ENCODE results near the gene REXO5.

Gene REXO5

DNA sequence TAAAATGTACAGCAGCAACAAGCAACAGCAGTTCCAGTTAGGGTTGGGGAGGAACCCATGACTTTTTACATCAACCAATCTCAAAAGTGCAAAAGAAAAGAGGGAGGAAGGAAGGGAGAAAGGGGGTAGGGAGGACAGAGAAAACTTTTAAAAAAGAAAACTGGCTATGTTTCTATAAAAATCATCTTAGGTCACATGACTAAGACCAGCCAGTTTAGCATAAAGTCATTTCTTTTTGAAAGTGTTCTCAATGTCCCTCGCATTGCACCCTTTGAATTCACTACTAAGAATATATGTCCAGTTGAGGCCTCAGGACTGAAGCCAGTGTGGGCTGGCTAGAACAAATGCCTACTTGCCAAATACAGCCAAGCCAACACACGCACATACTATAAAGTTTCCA lies 64.9 kb downstream of the REXO5 start:
- FAIRE-seq (no peak), DNase-seq (ENCODE audit: low spot score) (no peak)

DNA sequence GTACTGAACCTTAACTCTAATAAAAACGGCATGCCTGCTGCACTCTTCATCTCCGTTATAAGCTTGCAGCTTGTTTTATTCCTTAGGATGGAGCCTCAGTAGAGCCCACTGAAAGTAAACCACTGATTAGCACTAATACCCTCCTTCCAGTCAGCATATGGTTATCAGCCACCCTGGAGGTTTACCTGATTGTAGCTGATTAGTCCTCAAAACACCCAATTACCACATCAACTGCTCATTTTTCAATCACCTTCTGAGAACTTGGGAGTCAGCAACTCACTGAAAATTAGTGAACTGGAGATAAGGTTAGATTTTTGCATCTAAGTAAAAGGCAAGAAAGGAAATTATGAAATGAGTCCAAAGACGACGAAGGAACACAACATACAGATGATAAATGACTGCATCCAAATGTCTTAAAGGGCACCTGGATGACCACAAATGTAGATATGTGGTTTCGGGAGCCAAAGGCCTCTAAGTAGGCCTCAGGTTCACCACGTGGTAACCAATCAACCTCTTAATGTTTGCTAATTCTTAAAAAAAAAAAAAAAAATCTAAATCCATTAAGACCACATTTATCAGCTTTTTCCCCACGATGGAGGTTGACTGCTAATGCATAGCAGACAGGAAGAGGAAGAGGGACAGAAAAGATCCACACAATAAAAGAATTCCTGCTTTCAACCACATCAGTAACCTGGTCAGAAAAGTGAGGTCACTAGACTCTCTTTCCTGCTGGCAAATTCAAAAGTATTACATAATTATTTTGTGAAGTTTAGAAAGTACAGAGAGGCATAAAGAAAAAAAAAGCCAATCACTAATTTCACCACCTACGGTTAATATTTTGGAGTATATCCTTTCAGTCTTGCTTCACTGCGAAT lies 65.9 kb downstream of the REXO5 start:
- no peak for DNase-seq (ENCODE audit: low spot score)
- no peak for FAIRE-seq

DNA sequence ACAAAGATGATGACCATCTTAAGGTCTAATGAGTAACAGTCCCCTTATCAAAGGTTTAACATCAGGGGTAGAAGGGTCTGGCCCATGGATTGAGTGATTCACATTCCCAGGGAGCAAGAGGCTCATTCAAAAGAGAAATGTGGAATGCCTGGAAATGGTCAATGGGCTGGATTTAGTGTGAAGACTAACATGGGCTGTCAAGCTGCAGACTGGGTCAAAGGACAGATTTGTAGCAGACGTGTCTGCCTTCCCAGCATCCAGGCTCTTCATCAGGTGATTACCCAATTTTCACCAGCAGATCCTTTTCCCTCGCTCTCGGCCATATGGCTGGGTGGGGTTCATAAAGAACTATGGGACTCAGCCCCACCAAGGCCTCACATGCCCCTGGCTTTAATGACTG lies 67.0 kb downstream of the REXO5 start:
- DNase-seq (ENCODE audit: low spot score) (no peak), FAIRE-seq (no peak)

DNA sequence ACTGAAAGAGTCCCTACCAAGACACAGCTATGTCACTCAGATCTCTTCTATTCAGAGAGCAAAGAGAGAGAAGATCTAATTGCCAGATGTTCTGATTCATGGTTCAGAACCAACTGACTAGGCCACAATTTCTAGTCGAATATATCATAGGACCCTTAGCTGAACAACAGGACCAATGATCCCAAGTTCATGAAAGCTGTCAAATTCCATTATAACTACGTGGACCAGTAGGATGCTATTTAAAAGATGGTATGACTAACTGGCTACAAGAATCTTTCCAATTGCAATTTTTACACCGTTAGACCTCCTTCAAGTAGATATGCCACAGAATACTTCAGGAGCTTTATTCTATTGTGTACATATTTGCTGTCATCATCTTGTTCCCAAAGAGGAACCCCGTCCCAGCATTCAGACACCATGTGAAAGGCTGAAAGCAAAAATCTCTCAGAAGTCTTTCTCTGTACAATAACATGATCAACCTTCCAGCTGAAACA lies 67.8 kb downstream of the REXO5 start:
- FAIRE-seq (no peak), DNase-seq (ENCODE audit: low spot score) (no peak)

DNA sequence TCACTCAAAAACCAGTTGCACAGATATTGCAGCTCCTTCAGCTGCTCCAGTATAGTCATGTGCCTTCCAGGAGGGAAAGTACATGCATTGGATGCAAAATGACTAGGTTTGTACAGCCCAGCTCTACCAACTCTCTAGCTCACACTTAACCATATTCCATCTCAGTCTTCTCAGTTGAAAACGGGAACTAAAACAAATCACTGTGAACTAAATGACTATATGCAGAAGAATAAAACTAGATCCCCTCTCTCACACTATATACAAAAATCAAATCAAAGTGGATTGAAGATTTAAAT lies 69.0 kb downstream of the REXO5 start:
- FAIRE-seq (no peak), DNase-seq (ENCODE audit: low spot score) (no peak)

DNA sequence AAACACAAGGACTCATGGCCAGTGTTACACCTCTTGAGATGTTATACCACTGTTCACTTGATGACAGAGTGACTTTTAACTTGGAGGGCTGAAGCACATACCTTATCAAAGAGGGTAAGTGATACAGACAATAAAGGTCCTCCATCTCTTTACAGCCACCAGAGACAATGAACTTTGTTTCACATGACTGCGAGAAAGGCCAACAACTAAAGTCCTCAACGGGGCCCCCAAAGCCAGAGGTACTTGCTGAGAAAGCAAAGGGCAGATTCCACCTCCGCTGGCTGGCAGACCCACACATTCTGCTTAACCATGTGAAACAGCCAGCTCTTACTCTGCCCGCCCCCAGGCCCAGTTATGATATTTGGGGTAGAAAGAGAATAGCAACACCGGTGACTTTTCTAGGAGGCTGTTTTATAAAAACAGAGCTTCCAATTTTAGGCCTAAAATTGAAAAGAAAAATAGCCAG lies 72.4 kb downstream of the REXO5 start:
- FAIRE-seq (no peak), DNase-seq (ENCODE audit: low spot score) (no peak)

DNA sequence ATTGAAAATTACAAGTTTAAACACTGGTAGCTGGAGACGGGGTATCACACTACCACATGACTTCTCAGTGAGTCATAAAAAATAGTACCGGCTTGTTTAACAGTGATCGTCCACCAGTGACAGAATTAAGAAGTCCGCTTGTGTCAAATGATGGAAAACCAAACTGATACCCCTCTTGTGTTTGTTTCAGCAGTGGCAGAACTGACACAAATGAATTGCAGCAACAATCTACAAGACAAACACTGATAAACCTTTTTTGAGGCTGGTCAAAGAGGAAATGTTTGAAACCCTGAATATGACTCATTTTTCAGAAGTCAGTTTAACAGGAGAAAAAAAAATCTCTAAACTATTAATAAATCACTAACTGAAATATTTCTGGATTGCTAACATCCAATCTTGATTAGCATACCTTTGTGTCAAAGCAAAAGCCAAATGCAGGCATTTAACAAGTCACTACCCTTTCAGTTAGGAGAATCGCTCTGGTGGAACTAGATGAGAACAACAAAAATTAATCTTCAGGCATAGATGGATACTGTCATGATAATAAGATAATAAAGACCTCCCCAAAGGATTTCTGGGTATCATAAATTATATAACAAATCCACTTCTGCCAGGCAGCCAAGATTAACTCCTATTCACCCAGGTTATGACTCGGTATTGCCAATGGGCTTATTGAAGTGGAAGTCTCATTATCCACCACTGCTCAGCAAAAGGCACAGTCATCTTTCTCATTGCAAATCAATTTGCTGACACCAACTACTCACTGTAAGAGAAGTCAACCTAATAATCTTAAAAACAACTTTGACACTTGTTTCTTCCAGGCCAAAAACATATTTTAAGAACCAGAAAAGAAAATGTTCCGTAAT lies 73.1 kb downstream of the REXO5 start:
- peak; percentile 20 for DNase-seq (ENCODE audit: low spot score)
- FAIRE-seq: no peak

DNA sequence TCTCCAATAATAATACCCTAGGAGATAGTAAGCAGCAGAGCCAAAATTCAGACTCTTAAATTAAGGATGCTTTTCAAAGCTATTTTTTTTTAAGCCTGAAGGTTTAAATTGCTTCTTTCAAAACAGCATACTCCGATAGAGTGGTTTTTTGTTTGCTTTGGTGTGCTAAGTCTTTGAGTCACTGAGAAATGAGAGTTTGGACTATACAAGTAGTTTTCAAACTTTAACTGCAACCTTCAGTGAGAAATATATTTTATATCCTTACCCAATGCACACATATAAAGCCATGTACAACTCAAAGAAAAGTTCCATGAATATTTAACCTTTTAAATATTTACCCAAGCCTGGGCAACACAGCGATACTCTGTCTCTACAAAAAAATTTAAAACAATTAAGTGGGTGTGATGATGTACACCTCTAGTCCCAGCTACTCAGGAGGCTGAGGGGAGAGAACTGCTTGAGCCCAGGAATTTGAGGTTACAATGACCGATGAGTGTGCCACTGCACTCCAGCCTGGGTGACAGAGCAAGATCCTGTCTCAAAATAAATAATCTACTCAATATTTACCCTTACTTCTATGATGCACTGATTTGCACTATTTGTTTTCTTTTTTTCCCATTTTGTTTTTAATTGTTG lies 74.7 kb downstream of the REXO5 start:
- no peak for DNase-seq (ENCODE audit: low spot score)
- FAIRE-seq: no peak

DNA sequence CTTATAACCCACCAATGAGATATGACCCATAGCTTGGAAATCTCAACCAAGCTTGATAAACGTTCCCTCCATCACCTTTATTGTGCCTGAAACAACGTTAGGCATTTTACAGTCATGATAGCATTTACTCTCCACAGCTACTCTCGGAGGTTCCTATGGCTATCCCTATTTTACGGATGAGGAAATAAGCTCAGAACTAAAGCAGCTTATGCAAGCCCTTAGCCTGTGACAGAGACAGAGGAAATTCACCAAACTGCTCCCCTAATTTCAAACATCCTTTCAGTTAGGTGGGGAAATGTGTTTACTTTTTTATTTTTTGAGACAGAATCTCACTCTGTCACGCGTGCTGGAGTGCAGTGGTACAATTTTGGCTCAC lies 75.2 kb downstream of the REXO5 start:
- no peak for DNase-seq (ENCODE audit: low spot score)
- FAIRE-seq: no peak

DNA sequence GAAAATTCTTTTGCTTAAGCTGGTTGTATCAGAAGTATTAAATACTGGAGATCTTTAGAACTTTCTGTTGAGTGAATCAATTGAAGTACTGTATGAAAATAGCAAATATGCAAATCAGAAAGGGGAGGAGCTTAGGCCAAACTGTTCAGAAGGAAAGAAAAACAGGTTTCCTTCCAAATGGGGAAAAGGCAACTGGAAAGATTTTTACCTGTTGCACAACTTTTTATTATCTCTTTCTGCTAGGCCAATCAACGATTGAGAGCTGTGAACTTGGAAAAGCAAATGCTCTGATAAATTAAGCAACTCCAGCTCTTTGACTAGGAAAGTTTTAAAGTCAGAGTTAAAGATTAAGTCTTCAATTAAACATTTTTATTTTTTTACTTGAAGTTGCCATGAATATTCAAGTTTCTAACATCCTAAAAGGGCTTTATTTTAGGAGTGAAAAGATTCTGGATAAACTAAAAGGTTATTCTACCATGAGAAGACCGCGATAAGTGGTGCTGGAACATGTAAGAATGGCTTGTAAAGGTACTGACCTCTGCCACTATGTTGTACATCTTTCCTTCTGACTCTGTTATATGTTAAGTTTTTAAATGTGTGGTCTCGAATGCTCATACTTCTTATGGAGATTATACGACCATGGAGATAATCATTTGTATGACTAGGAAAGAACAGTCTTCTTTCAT lies 77.4 kb downstream of the REXO5 start:
- DNase-seq (ENCODE audit: low spot score) (no peak), FAIRE-seq (no peak)

DNA sequence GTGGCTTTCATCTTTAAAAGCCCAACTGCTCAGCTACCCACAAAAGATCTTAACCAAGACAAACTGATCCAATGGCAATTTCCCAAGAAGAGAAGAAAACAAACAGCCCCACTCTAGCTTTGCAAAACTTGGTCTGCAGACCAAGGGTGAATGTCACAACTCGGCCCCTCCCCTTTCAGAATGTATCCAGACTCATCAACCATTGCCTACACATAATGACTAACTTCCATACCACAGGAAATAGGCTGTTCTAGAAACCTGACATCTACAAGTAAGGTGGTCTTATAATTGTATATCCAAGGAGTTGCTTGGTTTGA lies 77.9 kb downstream of the REXO5 start:
- FAIRE-seq: no peak
- no peak for DNase-seq (ENCODE audit: low spot score)

DNA sequence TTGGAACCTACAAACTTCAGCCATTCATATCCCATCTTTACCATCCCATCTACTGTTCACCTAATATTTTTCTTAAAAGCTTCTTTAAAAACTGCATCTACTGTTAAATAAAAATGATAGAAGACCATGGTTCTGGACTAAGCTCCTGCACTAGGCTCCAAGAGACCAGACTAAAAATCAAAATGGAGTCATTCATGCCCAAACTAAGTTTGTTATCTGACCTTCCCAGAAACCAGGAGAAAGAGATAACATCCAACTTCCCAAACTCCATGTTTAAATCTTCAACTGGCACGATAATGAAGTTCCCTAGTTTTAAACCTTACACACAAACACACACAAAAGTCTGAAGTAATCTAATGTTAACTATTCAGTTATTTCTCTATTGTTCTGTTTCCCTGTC lies 80.0 kb downstream of the REXO5 start:
- DNase-seq (ENCODE audit: low spot score) (no peak), FAIRE-seq (no peak)

DNA sequence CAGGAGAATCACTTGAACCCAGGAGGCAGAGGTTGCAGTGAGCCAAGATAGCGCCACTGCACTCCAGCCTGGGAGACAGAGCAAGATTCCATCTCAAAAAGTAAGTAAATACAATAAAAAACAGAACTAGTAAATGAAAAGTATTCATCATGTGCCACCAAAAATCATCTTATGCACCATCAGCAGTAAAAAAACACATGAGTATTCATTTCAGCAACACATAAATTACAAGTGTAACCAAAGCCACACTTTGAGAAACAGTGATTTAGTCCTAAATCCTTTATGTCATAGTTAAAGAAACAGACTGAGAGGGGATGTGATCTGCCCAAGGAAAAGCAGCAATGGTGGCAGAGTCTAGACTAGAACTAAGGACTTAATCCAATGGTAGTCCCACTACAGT lies 80.9 kb downstream of the REXO5 start:
- FAIRE-seq (no peak), DNase-seq (ENCODE audit: low spot score) (no peak)

DNA sequence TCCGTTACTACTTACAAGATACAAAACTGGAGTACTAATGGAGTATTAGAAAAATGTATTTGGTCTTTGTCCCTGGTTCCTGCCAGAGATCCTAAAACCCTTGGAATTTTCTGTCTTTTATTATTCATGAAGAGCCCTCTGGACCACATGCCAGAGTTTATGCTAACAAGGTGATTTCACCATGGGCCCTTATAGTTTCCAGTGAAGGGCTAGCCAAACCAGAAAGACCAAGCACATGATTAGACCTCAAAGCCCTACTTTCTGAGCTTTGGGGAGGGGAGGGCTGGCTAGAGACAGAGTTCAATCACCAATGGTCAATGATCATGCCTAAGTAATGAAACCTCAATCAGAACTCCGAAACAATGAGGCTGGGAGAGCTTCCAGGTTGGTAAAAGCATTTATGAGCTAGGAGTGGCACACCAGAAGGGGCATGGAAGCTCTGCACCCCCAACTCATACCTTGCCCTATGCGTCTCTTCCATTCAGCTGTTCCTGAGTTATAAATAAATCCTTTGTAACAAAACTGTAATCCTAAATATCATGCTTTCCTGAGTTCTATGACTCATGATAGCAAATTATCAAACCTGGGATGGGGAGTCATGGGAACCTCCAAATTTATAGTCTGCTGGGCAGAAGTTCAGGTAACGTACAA lies 83.4 kb downstream of the REXO5 start:
- no peak for FAIRE-seq
- DNase-seq (ENCODE audit: low spot score): no peak

DNA sequence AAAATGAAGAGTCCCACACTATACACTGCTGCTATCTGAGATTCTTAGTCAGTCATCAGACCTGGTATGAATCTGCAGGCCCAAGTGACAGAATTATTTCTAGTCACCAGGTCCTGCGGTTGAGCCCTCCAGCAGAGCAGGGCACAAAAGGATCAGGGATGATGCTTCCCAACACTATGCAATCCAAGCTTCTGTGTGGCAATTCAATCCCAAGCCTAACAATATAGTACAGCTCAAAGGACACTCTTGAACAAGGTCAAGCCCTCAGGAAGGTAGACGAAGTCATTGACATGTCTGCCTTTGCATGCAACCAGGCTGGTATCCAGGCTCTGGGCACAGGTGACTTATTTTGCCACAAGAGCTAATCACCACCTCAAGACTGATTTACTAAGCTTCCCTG lies 88.1 kb downstream of the REXO5 start:
- DNase-seq (ENCODE audit: low spot score): no peak
- FAIRE-seq: no peak

DNA sequence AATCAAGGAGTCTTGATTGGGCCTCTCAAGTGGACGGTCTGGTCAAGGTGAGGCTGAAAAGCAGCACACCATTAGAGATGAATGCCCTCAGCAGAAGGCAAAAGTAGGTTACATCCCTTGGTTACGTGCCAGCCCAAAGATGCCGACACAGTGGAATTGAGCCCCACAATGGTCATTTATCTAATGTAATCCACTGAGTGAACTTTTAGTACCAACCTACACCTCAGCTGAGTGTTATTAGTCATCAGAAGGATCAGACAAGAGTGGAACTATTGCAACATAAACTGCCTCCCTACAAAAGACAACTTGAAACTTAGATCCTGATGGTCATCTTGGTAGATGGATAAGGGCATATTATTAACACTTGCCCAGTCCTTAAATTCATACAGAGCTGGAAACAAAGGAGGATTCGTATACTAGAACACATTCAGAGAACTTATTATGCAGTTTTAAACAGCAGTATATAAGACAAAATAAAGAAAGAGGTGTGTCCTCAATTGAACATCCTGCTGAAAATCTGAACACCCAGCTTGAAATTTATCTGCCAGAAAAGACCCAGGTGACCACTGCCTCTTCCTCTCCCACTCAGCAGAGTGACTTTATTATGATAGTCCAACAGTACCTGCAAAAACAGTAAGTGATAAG lies 91.0 kb downstream of the REXO5 start:
- FAIRE-seq (no peak), DNase-seq (ENCODE audit: low spot score) (no peak)

DNA sequence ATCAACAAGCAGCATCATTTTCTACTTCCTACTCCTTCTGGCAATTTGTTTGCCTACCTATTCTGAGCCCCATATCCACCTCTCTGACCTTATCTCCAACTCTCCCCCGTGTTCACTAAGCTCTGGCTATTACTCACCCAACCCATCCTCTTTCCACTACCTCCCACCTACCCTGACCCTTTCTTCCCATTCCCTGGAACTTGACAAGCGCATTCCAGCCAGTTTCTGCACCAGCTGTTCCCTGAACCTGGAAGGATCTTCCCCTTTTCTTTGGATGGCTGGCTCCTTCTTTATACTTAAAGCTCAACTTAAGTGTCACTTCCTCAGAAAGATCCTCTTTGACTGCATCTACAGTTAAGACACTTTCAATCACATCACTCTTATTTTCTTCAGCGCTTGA lies 91.6 kb downstream of the REXO5 start:
- DNase-seq (ENCODE audit: low spot score) (no peak), FAIRE-seq (no peak)

DNA sequence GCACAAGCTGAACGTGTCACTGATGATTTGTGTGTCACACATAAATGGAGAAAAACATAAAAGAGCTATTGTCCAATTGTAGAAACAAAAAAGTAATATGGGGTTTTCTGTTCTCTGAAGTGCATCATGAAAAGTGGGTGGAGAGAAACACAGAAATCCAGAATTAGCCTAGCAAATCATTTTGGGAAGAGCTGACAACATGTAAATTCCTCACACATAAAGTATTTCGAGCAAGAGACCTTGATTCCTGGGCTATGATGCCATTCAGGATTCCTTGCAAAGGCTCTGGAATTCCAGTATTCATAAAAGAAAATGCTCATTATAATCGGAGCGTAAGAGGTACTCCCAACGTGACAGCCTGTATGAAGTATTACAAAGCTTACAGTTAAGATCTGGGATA lies 92.7 kb downstream of the REXO5 start:
- DNase-seq (ENCODE audit: low spot score) (no peak), FAIRE-seq (no peak)

All from urothelium cell line (cell line).